PC-9 (cell line): ENCODE measurements around the gene KLK13. TPM values are rescaled to one million over a fixed set of nuclear protein-coding genes. Genes with fewer than 3 reads are reported as not detected.

Source experiments
- BruUV-seq: library from RNA; stranded (reverse); fragments of 400-500 nt; replicated peaks from 2 replicates; lab custom pipeline; 2021; lab: Mats Ljungman, UMichigan
- CTCF ChIA-PET: fragments of 300-600 bp; sonication (Branson Sonifier 250); formaldehyde crosslinking; loops from one replicate; lab custom pipeline; 2022; ENCODE audit warnings: antibody characterized with exemption; lab: Charles Lee
- POLR2A ChIA-PET: fragments of 300-600 bp; sonication (Branson Sonifier 250); formaldehyde crosslinking; loops from one replicate; lab custom pipeline; 2022; ENCODE audit warnings: antibody characterized with exemption; ENCODE audit not compliant: unreplicated experiment; lab: Charles Lee
- DNase-seq, 2 experiments: peaks; one replicate each; pipeline versions ENCODE4 v3.0.0 to v3.0.0-alpha.2; 2015 to 2022; ENCODE audit warnings: mixed read lengths in 1 of 2
- H2AFZ ChIP-seq: fragments of 200-600 bp; sonication (generic); 2 replicates; pipeline ENCODE4 v1.8.1; 2017; ENCODE audit warnings: antibody characterized with exemption
- H3F3A ChIP-seq: fragments of 200-600 bp; sonication (generic); 2 replicates; pipeline ENCODE4 v1.8.1; 2017; ENCODE audit warnings: antibody characterized with exemption, mild to moderate bottlenecking, low read depth; ENCODE audit not compliant: insufficient read depth
- H3K27ac ChIP-seq: fragments of 200-600 bp; sonication (generic); 2 replicates; pipeline ENCODE4 v1.6.1; 2016; ENCODE audit warnings: mixed run types
- H3K27me3 ChIP-seq: fragments of 200-600 bp; sonication (generic); 2 replicates; pipeline ENCODE4 v1.6.1; 2016; ENCODE audit warnings: low read depth, mixed run types; ENCODE audit not compliant: insufficient read depth
- H3K36me3 ChIP-seq: fragments of 200-600 bp; sonication (generic); 2 replicates; pipeline ENCODE4 v1.6.1; 2016; ENCODE audit warnings: low read depth, mixed run types
- H3K4me1 ChIP-seq: fragments of 200-600 bp; sonication (generic); replicated peaks from 2 replicates; pipeline ENCODE4 v1.6.1; 2016; ENCODE audit warnings: mixed run types; ENCODE audit not compliant: insufficient read depth
- H3K4me2 ChIP-seq: fragments of 200-600 bp; sonication (generic); 2 replicates; pipeline ENCODE4 v1.6.1; 2017; ENCODE audit warnings: mixed run types
- H3K4me3 ChIP-seq: fragments of 200-600 bp; sonication (generic); 2 replicates; pipeline ENCODE4 v1.6.1; 2016; ENCODE audit warnings: mixed run types
- H3K79me2 ChIP-seq: fragments of 200-600 bp; sonication (generic); 2 replicates; pipeline ENCODE4 v1.6.1; 2017; ENCODE audit warnings: low read depth, mixed run types
- H3K9me2 ChIP-seq: fragments of 200-600 bp; sonication (generic); 2 replicates; pipeline ENCODE4 v1.8.1; 2017; ENCODE audit warnings: mild to moderate bottlenecking; ENCODE audit not compliant: insufficient read depth
- H3K9me3 ChIP-seq: fragments of 200-600 bp; sonication (generic); 2 replicates; pipeline ENCODE4 v1.8.1; 2016; ENCODE audit warnings: low read depth; ENCODE audit not compliant: insufficient read depth
- H4K20me1 ChIP-seq: fragments of 200-600 bp; sonication (generic); 2 replicates; pipeline ENCODE4 v1.8.1; 2017; ENCODE audit not compliant: insufficient read depth
- EZH2 ChIP-seq: fragments of 200-600 bp; sonication (generic); IDR thresholded peaks from 2 replicates; pipeline ENCODE4 v1.8.0; 2017; ENCODE audit warnings: antibody characterized with exemption, low read depth
- intact Hi-C: fragments of 100-400 bp; cut with micrococcal nuclease; formaldehyde crosslinking; loops from one replicate; pipeline ENCODE4 v1.10.0; 2022; ENCODE audit not compliant: unreplicated experiment
- total RNA-seq: library from RNA; stranded (reverse); gene quantifications from 2 replicates; pipeline ENCODE4 v1.2.3, GENCODE V29; 2021
- TF ChIP-seq, protein P1 (sequence below): fragments of 200-600 bp; sonication (generic); conservative IDR thresholded peaks from 2 replicates; pipeline ENCODE4 v1.6.1; 2017; ENCODE audit warnings: mixed run types, antibody characterized with exemption, mild to moderate bottlenecking, moderate library complexity

The KLK13 gene
- total RNA-seq, 1 experiment from 2014 or later: not detected

DNA sequence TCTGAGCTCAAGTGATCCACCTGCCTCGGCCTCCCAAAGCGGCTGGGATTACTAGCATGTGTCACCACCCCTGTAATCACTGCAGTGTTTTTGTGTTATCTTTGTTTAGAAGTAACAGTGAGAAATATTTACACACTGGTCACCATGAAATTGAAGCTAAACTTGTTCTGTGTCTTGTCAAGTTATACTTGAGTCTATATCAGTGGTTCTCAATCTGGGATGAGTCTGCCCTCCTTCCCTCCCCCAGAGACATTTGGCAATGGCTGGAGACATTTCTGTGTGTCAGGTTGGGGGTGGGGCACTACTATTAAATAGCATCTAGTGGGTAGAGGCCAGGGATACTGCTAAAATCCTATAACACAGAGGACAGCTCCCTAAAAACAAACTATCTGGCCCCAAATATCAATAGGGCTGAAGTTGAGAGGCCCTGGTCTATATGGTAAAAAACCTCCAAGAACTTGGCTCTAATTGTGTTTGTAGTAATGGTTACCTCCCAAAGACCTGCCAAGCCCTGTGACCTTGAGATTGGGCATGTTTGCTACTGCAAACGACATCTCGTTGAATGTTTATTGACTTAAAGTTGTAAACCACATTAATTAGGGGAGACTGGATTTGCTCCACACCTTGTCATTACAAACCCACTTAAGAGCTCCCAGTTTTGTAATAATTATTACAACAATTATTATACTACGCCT is 36.4 kb upstream of the KLK13 start:
- ChIA-PET CTCF (interaction anchor here (0.6 kb wide), 1 partner anchor 170 kb away, joined by 4 read pairs; no protein-coding TSS in a partner anchor), POLR2A (no interaction called here)
- H3F3A ChIP-seq: peaks cover 23% of the 10 kb centered on the region; the same call in 1 of the 2 replicates
- H3K36me3 ChIP-seq: peaks cover 8% of the 10 kb centered on the region; the same call in 1 of the 2 replicates
- no peak for TF ChIP-seq EZH2
- TF ChIP-seq, protein P1, sequence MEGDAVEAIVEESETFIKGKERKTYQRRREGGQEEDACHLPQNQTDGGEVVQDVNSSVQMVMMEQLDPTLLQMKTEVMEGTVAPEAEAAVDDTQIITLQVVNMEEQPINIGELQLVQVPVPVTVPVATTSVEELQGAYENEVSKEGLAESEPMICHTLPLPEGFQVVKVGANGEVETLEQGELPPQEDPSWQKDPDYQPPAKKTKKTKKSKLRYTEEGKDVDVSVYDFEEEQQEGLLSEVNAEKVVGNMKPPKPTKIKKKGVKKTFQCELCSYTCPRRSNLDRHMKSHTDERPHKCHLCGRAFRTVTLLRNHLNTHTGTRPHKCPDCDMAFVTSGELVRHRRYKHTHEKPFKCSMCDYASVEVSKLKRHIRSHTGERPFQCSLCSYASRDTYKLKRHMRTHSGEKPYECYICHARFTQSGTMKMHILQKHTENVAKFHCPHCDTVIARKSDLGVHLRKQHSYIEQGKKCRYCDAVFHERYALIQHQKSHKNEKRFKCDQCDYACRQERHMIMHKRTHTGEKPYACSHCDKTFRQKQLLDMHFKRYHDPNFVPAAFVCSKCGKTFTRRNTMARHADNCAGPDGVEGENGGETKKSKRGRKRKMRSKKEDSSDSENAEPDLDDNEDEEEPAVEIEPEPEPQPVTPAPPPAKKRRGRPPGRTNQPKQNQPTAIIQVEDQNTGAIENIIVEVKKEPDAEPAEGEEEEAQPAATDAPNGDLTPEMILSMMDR: no peak
- H3K27me3 ChIP-seq: no peaks in the 10 kb centered on the region
- no peaks in the 10 kb centered on the region for H3K9me2 ChIP-seq
- H4K20me1 ChIP-seq: peaks cover 35% of the 10 kb centered on the region
- H3K27ac ChIP-seq: no peak overlapping the region
- intact Hi-C loops: no loop called here
- H3K79me2 ChIP-seq: peaks cover 10% of the 10 kb centered on the region; the same call in 1 of the 2 replicates
- no peak for DNase-seq
- no peak overlapping the region for H3K4me3 ChIP-seq
- no peaks in the 10 kb centered on the region for H3K9me3 ChIP-seq
- H3K4me1 ChIP-seq: no peaks in the 10 kb centered on the region
- no TSS peak for BruUV-seq
- no peak overlapping the region for H3K4me2 ChIP-seq
- no peak overlapping the region for H2AFZ ChIP-seq

DNA sequence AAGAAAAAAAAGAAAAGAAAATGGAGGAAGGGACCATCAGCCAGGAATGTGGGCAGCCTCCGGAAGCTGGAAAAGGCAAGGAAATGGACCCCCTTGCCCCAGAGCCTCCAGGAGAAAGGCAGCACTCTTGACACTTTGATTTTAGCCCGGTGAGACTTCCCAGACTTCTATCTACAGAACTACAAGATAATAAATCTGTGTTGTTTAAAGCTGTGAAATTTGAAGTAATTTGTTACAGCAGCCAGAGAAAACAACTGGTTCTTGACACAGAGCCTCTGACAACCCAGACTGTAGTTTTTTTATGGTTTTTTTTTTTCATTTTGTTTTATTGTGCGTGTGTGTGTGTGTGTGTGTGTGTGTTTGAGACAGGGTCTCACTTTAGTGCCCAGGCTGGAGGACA is 35.7 kb upstream of the KLK13 start:
- BruUV-seq: no TSS peak
- H3K4me3 ChIP-seq: no peak overlapping the region
- H3K27me3 ChIP-seq: no peaks in the 10 kb centered on the region
- H3K4me1 ChIP-seq: no peaks in the 10 kb centered on the region
- no peak overlapping the region for H2AFZ ChIP-seq
- peak in 1 of 2 experiments; percentile 11 for DNase-seq
- ChIA-PET CTCF (interaction anchor here (0.6 kb wide), 2 partner anchors 10 to 169 kb away, joined by 4 to 5 read pairs; no protein-coding TSS in a partner anchor), POLR2A (no interaction called here)
- H3K4me2 ChIP-seq: no peak overlapping the region
- no peak overlapping the region for H3K27ac ChIP-seq
- intact Hi-C loops: no loop called here
- H3K9me2 ChIP-seq: no peaks in the 10 kb centered on the region
- no peaks in the 10 kb centered on the region for H3K9me3 ChIP-seq
- peaks cover 4% of the 10 kb centered on the region; the same call in 1 of the 2 replicates for H3K79me2 ChIP-seq
- peaks cover 35% of the 10 kb centered on the region for H4K20me1 ChIP-seq
- H3K36me3 ChIP-seq: peaks cover 8% of the 10 kb centered on the region; the same call in 1 of the 2 replicates
- peaks cover 28% of the 10 kb centered on the region; the same call in 1 of the 2 replicates for H3F3A ChIP-seq
- no peak for TF ChIP-seq EZH2
- TF ChIP-seq, protein P1: no peak

DNA sequence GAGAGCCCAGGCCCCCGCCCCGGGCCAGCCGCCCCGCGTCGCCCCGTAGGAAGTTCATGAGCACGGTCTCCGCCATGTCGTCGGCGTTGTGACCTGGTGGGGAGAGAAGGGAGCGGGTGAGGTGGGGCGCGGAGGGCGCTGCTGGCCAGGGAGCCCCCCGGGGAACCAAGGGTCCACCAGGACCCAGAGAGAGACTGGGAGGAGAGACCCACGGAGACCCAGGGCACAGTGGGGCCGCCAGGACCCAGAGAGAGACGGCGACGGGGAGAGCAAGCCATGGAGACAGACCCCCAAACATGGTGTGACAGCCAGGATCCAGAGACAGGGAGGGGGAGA is 34.1 kb upstream of the KLK13 start:
- peaks cover 28% of the 10 kb centered on the region; the same call in 1 of the 2 replicates for H3F3A ChIP-seq
- no peak overlapping the region for H3K4me3 ChIP-seq
- no peak for DNase-seq
- H3K9me3 ChIP-seq: no peaks in the 10 kb centered on the region
- H4K20me1 ChIP-seq: peaks cover 46% of the 10 kb centered on the region
- no TSS peak for BruUV-seq
- H3K4me1 ChIP-seq: no peaks in the 10 kb centered on the region
- no peak for TF ChIP-seq EZH2
- TF ChIP-seq, protein P1: no peak
- H3K9me2 ChIP-seq: no peaks in the 10 kb centered on the region
- no peak overlapping the region for H2AFZ ChIP-seq
- peaks cover 4% of the 10 kb centered on the region; the same call in 1 of the 2 replicates for H3K79me2 ChIP-seq
- no peak overlapping the region for H3K4me2 ChIP-seq
- H3K27me3 ChIP-seq: no peaks in the 10 kb centered on the region
- H3K27ac ChIP-seq: no peak overlapping the region
- intact Hi-C loops: loop anchor here (5.0 kb wide), 2 partner anchors 297 to 317 kb away; no protein-coding TSS in a partner anchor
- peaks cover 8% of the 10 kb centered on the region; the same call in 1 of the 2 replicates for H3K36me3 ChIP-seq
- ChIA-PET POLR2A (no interaction called here), CTCF (no interaction called here)
